SK-N-SH treated with all-trans-retinoic acid at 6 μM for 48 hours (cell line): ENCODE results near the gene RAB7B.

Experiments used
- BACH2 ChIP-seq: fragments of 250-450 bp; sonication (Bioruptor Pico); IDR thresholded peaks from 2 replicates; pipeline ENCODE4 v1.9.0; 2021; ENCODE audit warnings: mild to moderate bottlenecking, borderline replicate concordance
- CREB5 ChIP-seq: fragments of 250-450 bp; sonication (Bioruptor Pico); IDR thresholded peaks from 2 replicates; pipeline ENCODE4 v1.5.1; 2020; ENCODE audit warnings: low read depth, mild to moderate bottlenecking, moderate library complexity

- TF ChIP-seq CREB5 (CRISPR knock-in tag) (no peak), BACH2 (no peak)
These were observed 21.9 kb downstream of the RAB7B start for GRCh38 chr1:205981257-205981656.
